Transverse colon (tissue), 4 donors: ENCODE data around the gene TJP2.

Experiments used
- EP300 ChIP-seq: sonication (generic); formaldehyde crosslinking; IDR thresholded peaks from one replicate; pipeline ENCODE4 v1.6.1; 2017; ENCODE audit warnings: antibody characterized with exemption, low read depth
- POLR2A ChIP-seq: fragments of 450-650 bp; IDR thresholded peaks from one replicate; pipeline ENCODE4 v1.6.1; 2016; ENCODE audit warnings: antibody characterized with exemption, mild to moderate bottlenecking, moderate library complexity
- POLR2AphosphoS5 ChIP-seq, 3 donors: sonication (generic); formaldehyde crosslinking; IDR thresholded peaks; one replicate each; pipeline ENCODE4 v1.6.1; 2016; ENCODE audit warnings: antibody characterized with exemption in 3 of 3
- TF ChIP-seq, protein P1 (sequence below), 5 experiments: fragments of 200-600 bp in 3 of 5; fragments of 450-650 bp in 2 of 5; sonication (generic) in 3 of 5; IDR thresholded peaks; 1 replicate in 2 of 5; 2 replicates in 3 of 5; pipeline ENCODE4 v1.5.1; 2016 to 2017; ENCODE audit warnings: antibody characterized with exemption in 5 of 5, inconsistent platforms in 3 of 5, mild to moderate bottlenecking in 2 of 5, moderate library complexity in 1 of 5

- TF ChIP-seq, protein P1, sequence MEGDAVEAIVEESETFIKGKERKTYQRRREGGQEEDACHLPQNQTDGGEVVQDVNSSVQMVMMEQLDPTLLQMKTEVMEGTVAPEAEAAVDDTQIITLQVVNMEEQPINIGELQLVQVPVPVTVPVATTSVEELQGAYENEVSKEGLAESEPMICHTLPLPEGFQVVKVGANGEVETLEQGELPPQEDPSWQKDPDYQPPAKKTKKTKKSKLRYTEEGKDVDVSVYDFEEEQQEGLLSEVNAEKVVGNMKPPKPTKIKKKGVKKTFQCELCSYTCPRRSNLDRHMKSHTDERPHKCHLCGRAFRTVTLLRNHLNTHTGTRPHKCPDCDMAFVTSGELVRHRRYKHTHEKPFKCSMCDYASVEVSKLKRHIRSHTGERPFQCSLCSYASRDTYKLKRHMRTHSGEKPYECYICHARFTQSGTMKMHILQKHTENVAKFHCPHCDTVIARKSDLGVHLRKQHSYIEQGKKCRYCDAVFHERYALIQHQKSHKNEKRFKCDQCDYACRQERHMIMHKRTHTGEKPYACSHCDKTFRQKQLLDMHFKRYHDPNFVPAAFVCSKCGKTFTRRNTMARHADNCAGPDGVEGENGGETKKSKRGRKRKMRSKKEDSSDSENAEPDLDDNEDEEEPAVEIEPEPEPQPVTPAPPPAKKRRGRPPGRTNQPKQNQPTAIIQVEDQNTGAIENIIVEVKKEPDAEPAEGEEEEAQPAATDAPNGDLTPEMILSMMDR (IDR thresholded peaks at IDR 0.05): no peak
- TF ChIP-seq POLR2A: no peak
- peak in 1 of 3 donors; percentile 49 for TF ChIP-seq POLR2AphosphoS5 (IDR thresholded peaks at IDR 0.05)
- TF ChIP-seq EP300: no peak
Observed at GRCh38 chr9:69184266-69184665, 10.2 kb downstream of the TJP2 start.
